Psoas muscle (tissue), 8 donors: Measurements from ENCODE around the gene SYNDIG1. TPM values are rescaled to one million over a fixed set of nuclear protein-coding genes. Genes with fewer than 3 reads are reported as not detected.

Source experiments
- ATAC-seq, 4 donors: fragments of 200-7000 bp; cut with Tn5 transposase; one replicate each; pipeline ENCODE4 v1.9.1; 2020; ENCODE audit warnings: moderate library complexity in 3 of 4, mild to moderate bottlenecking in 2 of 4
- DNase-seq, 2 donors: peaks; one replicate each; pipeline ENCODE4 v3.0.0-alpha.2; 2020
- H3K27ac ChIP-seq: fragments of 200-600 bp; one replicate; pipeline ENCODE4 v1.8.0; 2022
- H3K27me3 ChIP-seq, 3 donors: fragments of 200-600 bp in 1 of 3; one replicate each; pipeline versions ENCODE4 v1.6.1 to v1.8.0; 2013 to 2022; ENCODE audit warnings: low read length in 2 of 3, mild to moderate bottlenecking in 2 of 3, moderate library complexity in 1 of 3; ENCODE audit not compliant: insufficient read depth in 3 of 3
- H3K36me3 ChIP-seq, 2 donors: fragments of 200-600 bp in 1 of 2; one replicate each; pipeline versions ENCODE4 v1.6.1 to v1.8.0; 2013 to 2022; ENCODE audit warnings: low read depth in 1 of 2, mild to moderate bottlenecking in 1 of 2, moderate library complexity in 1 of 2; ENCODE audit not compliant: insufficient read depth in 1 of 2
- H3K4me1 ChIP-seq: fragments of 200-600 bp; one replicate; pipeline ENCODE4 v1.8.0; 2022
- H3K4me3 ChIP-seq: fragments of 200-600 bp; one replicate; pipeline ENCODE4 v1.8.0; 2022; ENCODE audit warnings: mild to moderate bottlenecking
- H3K9me3 ChIP-seq: fragments of 200-600 bp; one replicate; pipeline ENCODE4 v1.8.0; 2022
- WGBS, 3 donors: extraction: QIAGEN DNeasy Blood & Tissue Kit; methylation state at CpG; one replicate each; pipeline versions ENCODE4 v1.1.6 to v1.1.7; 2013; 5-methylcytosine and 5-hydroxymethylcytosine counted together
- intact Hi-C, 2 donors: fragments of 100-400 bp; cut with DNase I; formaldehyde crosslinking; loops; one replicate each; pipeline versions ENCODE4 v1.11.0 to v1.14.2; 2022
- polyA plus RNA-seq, 3 donors: library from polyadenylated mRNA; stranded (reverse); fragments of 200-250 nt; gene quantifications; one replicate each; pipeline ENCODE4 v1.2.3, GENCODE V29; 2013
- total RNA-seq, 4 donors: library from RNA; stranded (reverse); fragmentation: NEBNext Ultra II Directional in 2 of 4; extraction: Animal tissue kit (Norgen Biotek cat#: 25700) in 2 of 4; gene quantifications; one replicate each; pipeline versions ENCODE4 v1.2.1 to v1.2.4, GENCODE V29; 2021 to 2023
- TF ChIP-seq, protein P1 (sequence below): fragments of 200-600 bp; IDR thresholded peaks from one replicate; pipeline ENCODE4 v1.8.0; 2022; ENCODE audit warnings: antibody characterized with exemption
- donor health status: healthy with polysubstance abuse.
- donor health status: DM: no; HTN: no; CAD: no; lungs with moderate emphysema.
- donor health status: Bipolar disorder and iron deficiency.
- donor health status: healthy.
- donor health status: DM: yes; HTN: yes; CAD: no.
- donor health status: DM: no; HTN: no; CAD: no.
- donor health status: DM: no; HTN: no; CAD: no.
- donor health status: DM: yes; HTN: yes; CAD: no.

SYNDIG1 gene
- total and polyA plus RNA-seq, 7 donors = 0.03 to 0.10 TPM; not detected in 5

DNA sequence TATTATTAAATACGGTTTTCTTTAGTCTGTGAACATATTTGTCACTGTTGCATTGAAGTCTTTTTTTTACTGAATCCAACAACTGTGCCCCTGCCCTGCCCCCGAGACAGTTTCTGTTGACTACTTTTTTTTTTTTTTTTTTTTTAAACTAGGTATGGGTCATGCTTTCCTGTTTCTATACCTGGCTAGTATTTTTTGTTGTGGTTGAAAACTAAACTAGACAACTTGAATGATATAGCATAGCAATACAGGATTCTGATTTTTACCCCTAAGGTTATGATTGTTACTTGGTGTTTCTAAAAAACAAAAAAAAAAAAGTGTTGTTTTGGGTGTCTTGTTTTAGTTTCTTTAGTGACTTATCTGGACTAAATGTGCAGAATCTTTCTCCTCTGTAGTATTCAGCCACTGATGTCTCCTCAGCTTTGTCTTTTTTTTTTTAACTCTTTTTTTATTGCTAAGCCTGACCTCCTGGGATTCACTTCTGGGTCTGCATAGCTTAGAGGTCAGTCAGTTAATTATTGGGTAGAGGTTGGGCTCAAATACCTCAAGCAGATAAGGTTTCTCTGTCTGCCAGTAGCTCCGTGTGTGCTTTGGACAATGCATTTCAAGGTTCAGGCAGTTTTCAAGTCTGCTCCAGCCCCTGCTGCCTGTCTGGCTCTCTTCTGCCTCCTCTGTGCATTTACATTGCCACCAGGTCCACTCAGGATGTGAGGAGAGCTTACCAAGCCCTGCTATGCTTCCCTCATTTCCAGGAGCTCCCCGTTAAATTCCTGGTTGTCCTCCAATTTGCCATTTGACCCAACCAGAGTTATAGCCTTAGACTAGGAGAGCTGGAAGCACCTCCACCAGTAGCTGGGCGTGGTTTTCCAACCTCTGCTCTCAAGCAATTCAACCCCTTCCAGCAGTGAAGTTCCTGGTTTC lies 91.4 kb downstream of the SYNDIG1 start:
- peaks cover 6% of the 10 kb centered on the region for H3K9me3 ChIP-seq
- no peaks in the 10 kb centered on the region for H3K27me3 ChIP-seq
- 52 to 61% (median 56%) methylated on average over 5 of the region's 5 CpGs for WGBS, 3 donors
- TF ChIP-seq, protein P1, sequence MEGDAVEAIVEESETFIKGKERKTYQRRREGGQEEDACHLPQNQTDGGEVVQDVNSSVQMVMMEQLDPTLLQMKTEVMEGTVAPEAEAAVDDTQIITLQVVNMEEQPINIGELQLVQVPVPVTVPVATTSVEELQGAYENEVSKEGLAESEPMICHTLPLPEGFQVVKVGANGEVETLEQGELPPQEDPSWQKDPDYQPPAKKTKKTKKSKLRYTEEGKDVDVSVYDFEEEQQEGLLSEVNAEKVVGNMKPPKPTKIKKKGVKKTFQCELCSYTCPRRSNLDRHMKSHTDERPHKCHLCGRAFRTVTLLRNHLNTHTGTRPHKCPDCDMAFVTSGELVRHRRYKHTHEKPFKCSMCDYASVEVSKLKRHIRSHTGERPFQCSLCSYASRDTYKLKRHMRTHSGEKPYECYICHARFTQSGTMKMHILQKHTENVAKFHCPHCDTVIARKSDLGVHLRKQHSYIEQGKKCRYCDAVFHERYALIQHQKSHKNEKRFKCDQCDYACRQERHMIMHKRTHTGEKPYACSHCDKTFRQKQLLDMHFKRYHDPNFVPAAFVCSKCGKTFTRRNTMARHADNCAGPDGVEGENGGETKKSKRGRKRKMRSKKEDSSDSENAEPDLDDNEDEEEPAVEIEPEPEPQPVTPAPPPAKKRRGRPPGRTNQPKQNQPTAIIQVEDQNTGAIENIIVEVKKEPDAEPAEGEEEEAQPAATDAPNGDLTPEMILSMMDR = no peak
- DNase-seq = no peak
- no peak for ATAC-seq
- no peak overlapping the region for H3K4me3 ChIP-seq
- intact Hi-C loops = no loop called here
- H3K4me1 ChIP-seq = no peaks in the 10 kb centered on the region
- no peak overlapping the region for H3K27ac ChIP-seq
- no peaks in the 10 kb centered on the region for H3K36me3 ChIP-seq

DNA sequence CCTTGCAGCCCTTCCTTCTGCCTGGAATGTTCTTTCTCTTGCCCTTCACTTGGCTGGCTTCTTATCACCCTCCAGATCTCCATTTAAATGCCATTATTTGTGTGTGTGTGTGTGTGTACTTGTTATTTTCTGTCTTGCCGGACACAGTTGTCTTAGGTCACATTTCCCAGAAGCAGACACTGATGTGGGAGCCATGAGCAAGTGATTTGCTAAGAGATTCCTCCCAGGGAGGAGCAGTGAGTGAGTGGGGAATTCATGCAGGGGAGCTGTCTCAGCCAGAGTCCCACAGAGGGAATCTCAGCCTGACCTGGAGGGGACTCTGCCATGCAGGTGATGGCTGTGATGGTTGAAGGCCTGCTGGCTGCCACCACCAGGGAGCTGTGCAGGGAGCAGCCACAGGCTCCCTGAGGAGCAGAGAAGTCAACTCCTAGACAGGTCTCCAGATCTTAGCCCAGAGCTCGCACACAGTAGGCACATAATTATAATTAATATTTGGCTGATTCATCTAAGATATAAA lies 96.5 kb downstream of the SYNDIG1 start:
- TF ChIP-seq, protein P1 = no peak
- Histone ChIP-seq H3K9me3 (peaks cover 6% of the 10 kb centered on the region), H3K27ac (no peak overlapping the region), H3K36me3 (no peaks in the 10 kb centered on the region), H3K4me3 (no peak overlapping the region), H3K4me1 (no peaks in the 10 kb centered on the region), H3K27me3 (peaks cover 0 to 4% (median 0%) of the 10 kb centered on the region in 3 donors)
- 83 to 96% (median 86%) methylated on average over 2 of the region's 2 CpGs for WGBS, 3 donors
- intact Hi-C loops = no loop called here
- DNase-seq (no peak), ATAC-seq (no peak)

GRCh38 chr20:24566656-24567055 lies 97.2 kb downstream of the SYNDIG1 start:
- Histone ChIP-seq H3K27me3 (peaks cover 0 to 4% (median 0%) of the 10 kb centered on the region in 3 donors), H3K4me3 (no peak overlapping the region), H3K36me3 (no peaks in the 10 kb centered on the region), H3K9me3 (peaks cover 6% of the 10 kb centered on the region), H3K4me1 (no peaks in the 10 kb centered on the region), H3K27ac (no peak overlapping the region)
- ATAC-seq = no peak
- DNase-seq = no peak
- WGBS, 3 donors = 83 to 91% (median 85%) methylated on average over 7 of the region's 7 CpGs
- TF ChIP-seq, protein P1 = no peak
- intact Hi-C loops = no loop called here

- H3K9me3 ChIP-seq = peaks cover 6% of the 10 kb centered on the region
- intact Hi-C loops = no loop called here
- H3K4me1 ChIP-seq = no peaks in the 10 kb centered on the region
- 81 to 96% (median 93%) methylated on average over 5 of the region's 5 CpGs for WGBS, 3 donors
- ATAC-seq (no peak), DNase-seq (no peak)
- H3K27me3 ChIP-seq = peaks cover 0 to 4% (median 0%) of the 10 kb centered on the region in 3 donors
- TF ChIP-seq, protein P1 = no peak
- H3K36me3 ChIP-seq = no peaks in the 10 kb centered on the region
- H3K4me3 ChIP-seq = no peak overlapping the region
- no peak overlapping the region for H3K27ac ChIP-seq
Measured at GRCh38 chr20:24567508-24567907, 98.1 kb downstream of the SYNDIG1 start.
